ENCODE measurements around the gene SVEP1.

DNA sequence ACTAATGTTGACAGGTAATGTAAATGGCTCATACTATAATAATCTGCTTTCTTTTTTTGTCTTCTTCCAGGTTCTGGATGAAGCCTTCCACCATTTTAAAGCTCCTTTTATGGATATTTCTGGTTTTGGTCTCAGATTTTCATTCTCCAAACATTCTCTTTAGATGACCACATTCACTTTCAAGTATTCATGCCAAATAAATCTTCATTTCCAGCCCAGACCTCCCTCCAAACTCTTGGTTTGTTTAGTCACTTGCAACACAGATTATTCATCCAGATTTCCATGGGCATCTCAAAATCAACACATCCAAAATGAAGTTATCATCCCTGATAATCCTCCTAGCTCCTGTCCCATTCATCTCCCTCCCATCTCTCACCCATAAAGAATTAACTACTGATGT, 40.3 kb upstream of the SVEP1 start:
- TF ChIP-seq POLR2A (IDR thresholded peaks at IDR 0.05) = no peak
- TF ChIP-seq, protein P1, sequence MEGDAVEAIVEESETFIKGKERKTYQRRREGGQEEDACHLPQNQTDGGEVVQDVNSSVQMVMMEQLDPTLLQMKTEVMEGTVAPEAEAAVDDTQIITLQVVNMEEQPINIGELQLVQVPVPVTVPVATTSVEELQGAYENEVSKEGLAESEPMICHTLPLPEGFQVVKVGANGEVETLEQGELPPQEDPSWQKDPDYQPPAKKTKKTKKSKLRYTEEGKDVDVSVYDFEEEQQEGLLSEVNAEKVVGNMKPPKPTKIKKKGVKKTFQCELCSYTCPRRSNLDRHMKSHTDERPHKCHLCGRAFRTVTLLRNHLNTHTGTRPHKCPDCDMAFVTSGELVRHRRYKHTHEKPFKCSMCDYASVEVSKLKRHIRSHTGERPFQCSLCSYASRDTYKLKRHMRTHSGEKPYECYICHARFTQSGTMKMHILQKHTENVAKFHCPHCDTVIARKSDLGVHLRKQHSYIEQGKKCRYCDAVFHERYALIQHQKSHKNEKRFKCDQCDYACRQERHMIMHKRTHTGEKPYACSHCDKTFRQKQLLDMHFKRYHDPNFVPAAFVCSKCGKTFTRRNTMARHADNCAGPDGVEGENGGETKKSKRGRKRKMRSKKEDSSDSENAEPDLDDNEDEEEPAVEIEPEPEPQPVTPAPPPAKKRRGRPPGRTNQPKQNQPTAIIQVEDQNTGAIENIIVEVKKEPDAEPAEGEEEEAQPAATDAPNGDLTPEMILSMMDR (IDR thresholded peaks at IDR 0.05) = no peak
- no peak for TF ChIP-seq POLR2AphosphoS5 (IDR thresholded peaks at IDR 0.05)
